Keratinocyte (primary cell): Measurements from ENCODE around the gene CCSER1. TPM values are rescaled to one million over a fixed set of nuclear protein-coding genes. Genes with fewer than 3 reads are reported as not detected.
"Not testable (repeated sequence)": the region's sequence is repeated elsewhere in the genome, so short reads cannot be mapped to it uniquely, and the experiment has no call there.

Experiments used
- DNase-seq: peaks from one replicate; pipeline ENCODE4 v3.0.0-alpha.2; 2011; ENCODE audit warnings: low read depth, missing footprints, low spot score
- FAIRE-seq: peaks from 2 replicates; lab custom pipeline; 2011; peaks lifted over from hg19 to GRCh38; lab: Jason Lieb, UNC
- H2AFZ ChIP-seq: 2 replicates; pipeline ENCODE4 v1.6.0; 2012; ENCODE audit warnings: low read length, control low read depth, inconsistent platforms; ENCODE audit not compliant: control insufficient read depth
- H3K27ac ChIP-seq: 2 replicates; pipeline ENCODE4 v1.5.1; 2011; ENCODE audit warnings: low read length; ENCODE audit not compliant: control insufficient read depth, insufficient read depth
- H3K27me3 ChIP-seq: 3 replicates; pipeline ENCODE4 v1.6.0; 2011; ENCODE audit warnings: low read length; ENCODE audit not compliant: control insufficient read depth, insufficient read depth; ENCODE audit errors: extremely low read depth
- H3K36me3 ChIP-seq, 2 experiments: 2 replicates in 1 of 2; 3 replicates in 1 of 2; pipeline ENCODE4 v1.5.1; 2011; ENCODE audit warnings: low read length in 2 of 2, mild to moderate bottlenecking in 1 of 2; ENCODE audit not compliant: control insufficient read depth in 2 of 2, insufficient read depth in 2 of 2; ENCODE audit errors: extremely low read depth in 1 of 2
- H3K4me1 ChIP-seq: 3 replicates; pipeline ENCODE4 v1.5.1; 2011; ENCODE audit warnings: low read length; ENCODE audit not compliant: control insufficient read depth, insufficient read depth; ENCODE audit errors: extremely low read depth
- H3K4me2 ChIP-seq: 3 replicates; pipeline ENCODE4 v1.6.0; 2011; ENCODE audit warnings: low read depth, low read length; ENCODE audit not compliant: control insufficient read depth, insufficient read depth; ENCODE audit errors: extremely low read depth
- H3K4me3 ChIP-seq, 3 experiments: fragments of 200-600 bp in 1 of 3; sonication (generic) in 1 of 3; 2 replicates in 2 of 3; 3 replicates in 1 of 3; pipeline ENCODE4 v1.5.1; 2011 to 2016; ENCODE audit warnings: low read length in 3 of 3, mild to moderate bottlenecking in 3 of 3, control low read depth in 2 of 3, inconsistent platforms in 1 of 3, low read depth in 1 of 3, mixed read lengths in 1 of 3, mixed run types in 1 of 3, moderate library complexity in 1 of 3; ENCODE audit not compliant: control insufficient read depth in 2 of 3, insufficient read depth in 2 of 3; ENCODE audit errors: extremely low read depth in 1 of 3
- H3K79me2 ChIP-seq: 2 replicates; pipeline ENCODE4 v1.6.0; 2012; ENCODE audit warnings: low read length; ENCODE audit not compliant: control insufficient read depth, insufficient read depth
- H3K9ac ChIP-seq: 3 replicates; pipeline ENCODE4 v1.6.0; 2011; ENCODE audit warnings: low read length; ENCODE audit not compliant: control insufficient read depth, insufficient read depth; ENCODE audit errors: extremely low read depth
- H3K9me1 ChIP-seq: 3 replicates; pipeline ENCODE4 v1.6.0; 2011; ENCODE audit warnings: low read length; ENCODE audit not compliant: control insufficient read depth, insufficient read depth; ENCODE audit errors: extremely low read depth
- H3K9me3 ChIP-seq: 2 replicates; pipeline ENCODE4 v1.5.1; 2012; ENCODE audit warnings: low read depth, low read length; ENCODE audit not compliant: control insufficient read depth
- H4K20me1 ChIP-seq: 3 replicates; pipeline ENCODE4 v1.6.0; 2011; ENCODE audit warnings: low read length; ENCODE audit not compliant: control insufficient read depth, insufficient read depth; ENCODE audit errors: extremely low read depth
- CTCF ChIP-seq, 3 experiments: IDR thresholded peaks in 1 of 3; conservative IDR thresholded peaks in 1 of 3; optimal IDR thresholded peaks in 1 of 3; 2 replicates in 2 of 3; 3 replicates in 1 of 3; pipeline versions ENCODE3 to v1.5.1; 2011; ENCODE audit warnings: low read length in 3 of 3, mild to moderate bottlenecking in 3 of 3, moderate library complexity in 2 of 3, control low read depth in 1 of 3, inconsistent platforms in 1 of 3; ENCODE audit not compliant: insufficient read depth in 2 of 3; ENCODE audit errors: extremely low read depth in 1 of 3
- EZH2 ChIP-seq: IDR thresholded peaks from one replicate; pipeline ENCODE4 v1.6.1; 2012; ENCODE audit warnings: inconsistent platforms, mild to moderate bottlenecking, low read length, moderate library complexity
- dilution Hi-C: fragments of 300-500 bp; cut with MboI; formaldehyde crosslinking; loops from one replicate; pipeline ENCODE4 v1.7.0; 2020; ENCODE audit warnings: low sequenced_read_pairs; ENCODE audit not compliant: extremely low pct_ligation_motif_present
- polyA plus RNA-seq, 5 experiments: library from polyadenylated mRNA; depleted of rRNA in 3 of 5; stranded (reverse) in 3 of 5; stranded (forward) in 1 of 5; unstranded in 1 of 5; fragments of >200 nt; gene quantifications; 1 replicate in 1 of 5; 2 replicates in 3 of 5; 3 replicates in 1 of 5; pipeline versions ENCODE4 v1.2.1 to v1.2.3, GENCODE V29; 2011 to 2012; ENCODE audit warnings: missing spikeins in 2 of 5, low read depth in 1 of 5, low replicate concordance in 1 of 5

CCSER1 gene
- polyA plus RNA-seq, 1 donor (not counting 4 experiments of a cell fraction or from before 2014, with no cell fraction given), result 1.2 TPM

- Histone ChIP-seq H3K4me3 (no peak overlapping the region), H3K9me1 (no peaks in the 10 kb centered on the region), H3K9me3 (no peaks in the 10 kb centered on the region), H3K27ac (no peak overlapping the region), H3K4me2 (no peak overlapping the region), H3K4me1 (no peaks in the 10 kb centered on the region), H3K79me2 (no peaks in the 10 kb centered on the region), H3K36me3 (no peaks in the 10 kb centered on the region), H3K27me3 (no peaks in the 10 kb centered on the region), H4K20me1 (no peaks in the 10 kb centered on the region), H3K9ac (no peak overlapping the region), H2AFZ (no peak overlapping the region)
- no peak for FAIRE-seq
- TF ChIP-seq CTCF (optimal IDR thresholded peaks at IDR 0.05 in 1 of 3, IDR thresholded peaks at IDR 0.05 in 1 of 3, conservative IDR thresholded peaks at IDR 0.05 in 1 of 3; ENCODE audit: extremely low read depth in 1 of 3, insufficient read depth in 2 of 3, low read length in 3 of 3) (no peak), EZH2 (no peak)
- dilution Hi-C loops, result no loop called here
- no peak for DNase-seq
These were observed 266.0 kb downstream of the CCSER1 start for GRCh38 chr4:90393215-90393614.

- DNase-seq (no peak), FAIRE-seq (no peak)
- Histone ChIP-seq H3K36me3 (no peaks in the 10 kb centered on the region), H4K20me1 (no peaks in the 10 kb centered on the region), H3K79me2 (no peaks in the 10 kb centered on the region), H3K27ac (no peak overlapping the region), H2AFZ (no peak overlapping the region), H3K9me3 (no peaks in the 10 kb centered on the region), H3K4me2 (no peak overlapping the region), H3K4me3 (no peak overlapping the region), H3K9ac (no peak overlapping the region), H3K4me1 (no peaks in the 10 kb centered on the region), H3K9me1 (no peaks in the 10 kb centered on the region), H3K27me3 (no peaks in the 10 kb centered on the region)
- dilution Hi-C loops, result no loop called here
- TF ChIP-seq CTCF (optimal IDR thresholded peaks at IDR 0.05 in 1 of 3, IDR thresholded peaks at IDR 0.05 in 1 of 3, conservative IDR thresholded peaks at IDR 0.05 in 1 of 3; ENCODE audit: extremely low read depth in 1 of 3, insufficient read depth in 2 of 3, low read length in 3 of 3), result no peak
- no peak for TF ChIP-seq EZH2
These were observed 276.6 kb downstream of the CCSER1 start for GRCh38 chr4:90403781-90404180.

- H3K79me2 ChIP-seq, H2AFZ ChIP-seq, H3K4me1 ChIP-seq, H3K9me1 ChIP-seq, DNase-seq, H4K20me1 ChIP-seq, H3K9me3 ChIP-seq, H3K27ac ChIP-seq, H3K36me3 ChIP-seq, H3K27me3 ChIP-seq, FAIRE-seq, H3K4me3 ChIP-seq, dilution Hi-C loops, H3K9ac ChIP-seq, H3K4me2 ChIP-seq: not testable (repeated sequence)
These were observed 280.7 kb downstream of the CCSER1 start for GRCh38 chr4:90407897-90408296.

GRCh38 chr4:90412786-90413185, 285.6 kb downstream of the CCSER1 start:
- H3K27me3 ChIP-seq, H3K79me2 ChIP-seq, FAIRE-seq, H3K9me1 ChIP-seq, H3K9me3 ChIP-seq, H4K20me1 ChIP-seq, H3K4me1 ChIP-seq, H3K36me3 ChIP-seq, H3K4me3 ChIP-seq, DNase-seq, H3K4me2 ChIP-seq, H3K9ac ChIP-seq, H2AFZ ChIP-seq, H3K27ac ChIP-seq, dilution Hi-C loops: not testable (repeated sequence)
